GM18507 (cell line): Measurements from ENCODE around the gene SOCS6.
A peak's percentile ranks its signal among the peaks of the same experiment; 100 is the strongest.
"Not testable (repeated sequence)": the region's sequence is repeated elsewhere in the genome, so short reads cannot be mapped to it uniquely, and the experiment has no call there.

Source experiments
- DNase-seq: peaks from one replicate; pipeline ENCODE4 v3.0.0; 2011; ENCODE audit warnings: low read depth; ENCODE audit not compliant: insufficient read length; ENCODE audit errors: extremely low spot score
- FAIRE-seq: peaks from 2 replicates; lab custom pipeline; 2011; peaks lifted over from hg19 to GRCh38; lab: Jason Lieb, UNC

SOCS6 gene, protein sequence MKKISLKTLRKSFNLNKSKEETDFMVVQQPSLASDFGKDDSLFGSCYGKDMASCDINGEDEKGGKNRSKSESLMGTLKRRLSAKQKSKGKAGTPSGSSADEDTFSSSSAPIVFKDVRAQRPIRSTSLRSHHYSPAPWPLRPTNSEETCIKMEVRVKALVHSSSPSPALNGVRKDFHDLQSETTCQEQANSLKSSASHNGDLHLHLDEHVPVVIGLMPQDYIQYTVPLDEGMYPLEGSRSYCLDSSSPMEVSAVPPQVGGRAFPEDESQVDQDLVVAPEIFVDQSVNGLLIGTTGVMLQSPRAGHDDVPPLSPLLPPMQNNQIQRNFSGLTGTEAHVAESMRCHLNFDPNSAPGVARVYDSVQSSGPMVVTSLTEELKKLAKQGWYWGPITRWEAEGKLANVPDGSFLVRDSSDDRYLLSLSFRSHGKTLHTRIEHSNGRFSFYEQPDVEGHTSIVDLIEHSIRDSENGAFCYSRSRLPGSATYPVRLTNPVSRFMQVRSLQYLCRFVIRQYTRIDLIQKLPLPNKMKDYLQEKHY

DNA sequence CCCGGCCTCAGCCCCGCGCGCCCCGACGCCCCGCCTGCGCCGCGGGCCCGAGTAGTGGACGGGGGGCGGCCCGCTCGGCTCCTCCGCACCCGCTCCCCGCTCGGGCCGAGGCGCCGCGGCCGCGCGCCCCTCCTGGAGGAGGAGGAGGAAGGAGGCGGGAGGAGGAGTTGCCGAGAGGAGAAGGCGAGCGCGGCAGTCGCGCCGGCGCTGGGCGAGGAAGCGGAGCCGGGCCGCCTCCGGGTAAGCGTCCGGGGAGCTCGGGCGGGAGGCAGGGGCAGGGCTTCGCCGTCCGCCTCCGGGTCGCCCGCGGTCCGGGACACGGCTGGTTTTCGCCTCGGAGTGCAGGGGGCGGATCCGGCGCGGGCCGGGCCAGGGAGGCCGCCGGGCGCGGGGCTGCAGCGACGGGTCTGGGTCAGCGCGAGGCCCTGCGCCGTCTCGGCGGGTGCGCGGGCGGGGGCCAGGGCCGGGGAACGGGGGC lies at the start of gene SOCS6:
SOCS6 (plus strand) TSS at position 195 of the 478 bp plus-strand sequence. CDS start 35,624 bp downstream, outside the sequence.
- FAIRE-seq, result peak; percentile 66

DNA sequence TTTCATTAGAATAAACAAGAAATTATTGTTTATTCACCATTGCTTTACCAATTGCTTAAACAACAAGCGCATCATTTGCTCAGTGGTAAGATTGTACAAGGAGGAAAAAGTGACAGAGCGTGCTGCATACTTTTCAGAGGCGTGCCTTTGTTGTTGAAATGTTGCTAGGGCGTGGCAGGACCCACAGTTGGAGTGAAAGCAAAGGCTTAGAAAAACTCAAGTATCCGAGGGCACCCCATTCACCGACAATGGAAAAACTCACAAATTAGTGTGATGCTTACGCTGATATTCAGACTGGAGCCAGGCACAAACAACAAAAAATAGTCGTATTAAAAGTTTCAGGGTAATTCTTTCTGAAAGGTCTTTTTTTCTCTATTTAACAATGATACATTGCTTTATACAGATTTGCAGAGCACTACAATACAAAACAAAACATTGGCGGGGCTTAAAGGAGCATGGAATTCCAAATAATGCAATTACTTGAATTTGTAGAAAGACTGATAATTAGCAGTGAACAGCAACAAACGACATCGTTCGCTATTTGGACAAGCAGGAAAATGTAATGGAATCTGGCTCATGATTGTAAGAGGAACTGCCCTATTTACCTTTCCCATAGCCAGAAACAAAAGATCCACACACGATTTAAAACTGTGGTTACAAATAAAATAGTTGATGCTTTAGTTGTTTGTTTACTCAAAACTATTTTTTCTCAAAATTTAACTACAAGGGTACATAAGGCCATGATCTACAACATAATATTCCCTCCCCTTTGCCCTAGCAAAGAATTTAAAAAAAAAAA lies 45.5 kb upstream of the SOCS6 start:
- DNase-seq, result no peak
- FAIRE-seq, result no peak

More for the DNA sequence above, at the start of gene SOCS6:
- peak; percentile 52 for DNase-seq

DNA sequence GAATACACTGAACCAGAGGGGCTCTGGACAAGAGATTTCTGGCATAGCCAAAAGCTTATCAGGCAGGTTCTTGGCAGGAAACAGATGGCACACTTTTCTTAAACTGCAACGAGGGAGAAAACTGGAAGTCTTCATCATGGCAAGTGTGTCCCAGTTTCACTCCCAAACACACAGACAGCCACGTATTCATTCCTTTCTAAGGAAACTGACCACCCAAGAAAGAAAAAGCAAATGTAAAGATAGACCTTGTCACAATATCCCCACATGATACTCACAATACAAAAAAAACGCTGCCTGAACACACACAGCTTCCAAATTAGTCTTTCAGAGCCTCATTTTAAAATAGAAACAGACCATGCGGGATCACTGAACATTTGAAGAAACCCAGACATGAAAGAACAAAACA lies 42.8 kb upstream of the SOCS6 start:
- FAIRE-seq (no peak), DNase-seq (no peak)

DNA sequence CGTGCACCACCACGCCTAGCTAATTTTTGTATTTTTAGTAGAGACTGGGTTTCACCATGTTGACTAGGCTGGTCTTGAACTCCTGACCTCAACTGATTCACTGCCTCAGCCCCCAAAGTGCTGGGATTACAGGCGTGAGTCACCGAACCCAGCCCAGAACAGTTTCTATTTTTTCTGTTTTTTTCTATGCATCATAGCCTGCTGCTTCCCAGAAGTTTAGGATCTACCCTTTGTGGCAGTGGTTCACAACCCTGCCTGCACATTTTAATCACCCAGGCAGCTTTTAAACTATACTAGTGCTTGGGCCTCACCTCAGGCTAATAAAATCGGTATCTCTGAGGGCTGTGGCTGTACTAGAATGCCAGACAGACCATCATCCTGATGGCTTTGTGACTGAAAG lies 39.7 kb upstream of the SOCS6 start:
- no peak for FAIRE-seq
- DNase-seq, result no peak

DNA sequence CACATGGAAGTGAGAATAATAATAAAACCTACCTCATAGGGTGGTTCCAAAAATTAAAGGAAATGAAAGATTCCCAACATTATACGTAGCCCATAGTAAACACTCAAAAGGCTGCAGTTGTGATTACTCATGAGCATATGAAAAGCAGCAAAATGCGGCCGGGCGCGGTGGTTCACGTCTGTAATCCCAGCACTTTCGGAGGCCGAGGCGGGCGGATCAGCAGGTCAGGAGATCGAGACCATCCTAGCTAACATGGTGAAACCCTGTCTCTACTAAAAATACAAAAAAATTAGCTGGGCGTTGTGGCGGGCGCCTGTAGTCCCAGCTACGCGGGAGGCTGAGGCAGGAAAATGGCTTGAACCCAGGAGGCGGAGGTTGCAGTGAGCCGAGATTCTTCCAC lies 39.0 kb upstream of the SOCS6 start:
- FAIRE-seq, DNase-seq: not testable (repeated sequence)

DNA sequence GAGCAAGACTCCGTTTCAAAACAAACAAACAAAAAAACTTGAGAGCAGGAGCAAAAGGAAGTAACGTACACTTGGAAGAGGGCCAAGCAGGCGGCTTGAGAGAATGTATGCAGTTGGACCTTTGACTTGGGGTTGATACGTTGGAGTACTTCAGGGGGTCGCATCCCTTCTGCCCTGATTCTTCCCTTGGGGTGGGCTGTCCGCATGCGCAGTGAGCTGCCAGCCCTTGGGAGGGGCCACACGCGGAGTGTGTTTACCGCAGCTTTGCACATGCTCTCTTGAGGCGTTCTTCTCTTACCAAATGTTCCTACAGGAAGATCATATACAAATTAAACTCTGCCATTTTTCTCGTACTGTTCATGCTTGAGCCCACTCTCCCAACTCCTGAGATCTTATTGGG lies 38.1 kb upstream of the SOCS6 start:
- FAIRE-seq (no peak), DNase-seq (no peak)

DNA sequence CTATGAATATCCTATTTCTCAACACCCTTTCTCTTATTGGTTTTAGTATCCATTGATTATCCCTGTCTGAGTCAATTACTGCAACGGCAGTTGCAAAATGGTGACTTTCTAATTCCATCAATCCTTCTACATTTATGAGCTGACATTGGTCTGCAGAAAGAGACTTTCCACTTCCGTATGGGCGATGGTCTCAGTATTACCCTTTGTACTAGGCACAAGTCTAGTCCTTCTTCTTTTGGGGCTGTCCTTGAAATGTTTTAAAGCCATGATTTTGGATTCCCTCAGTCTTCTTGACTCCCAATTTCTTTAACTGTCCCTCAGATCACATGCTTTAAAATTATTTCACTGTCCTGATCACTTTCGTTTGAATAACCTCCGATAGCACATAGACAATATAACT lies 32.7 kb upstream of the SOCS6 start:
- no peak for DNase-seq
- FAIRE-seq, result no peak

DNA sequence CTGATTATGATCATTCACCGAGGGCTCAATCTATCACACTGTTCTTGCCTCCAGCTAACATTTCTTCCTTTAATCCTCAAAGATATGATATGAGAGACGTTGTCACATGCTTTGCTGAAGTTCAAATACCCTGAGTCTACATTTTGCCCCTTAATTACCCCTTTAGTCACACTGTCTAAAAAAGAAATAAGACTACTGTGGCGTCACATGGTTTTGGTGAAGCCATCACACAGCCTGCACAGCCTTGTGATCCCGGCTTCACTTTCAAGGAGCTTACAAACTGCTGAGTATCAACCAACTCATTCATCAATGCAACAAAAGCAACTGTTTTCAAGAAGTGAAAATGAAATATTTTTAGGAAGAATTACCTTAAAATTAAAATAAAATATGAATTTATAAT lies 31.9 kb upstream of the SOCS6 start:
- FAIRE-seq, result no peak

DNA sequence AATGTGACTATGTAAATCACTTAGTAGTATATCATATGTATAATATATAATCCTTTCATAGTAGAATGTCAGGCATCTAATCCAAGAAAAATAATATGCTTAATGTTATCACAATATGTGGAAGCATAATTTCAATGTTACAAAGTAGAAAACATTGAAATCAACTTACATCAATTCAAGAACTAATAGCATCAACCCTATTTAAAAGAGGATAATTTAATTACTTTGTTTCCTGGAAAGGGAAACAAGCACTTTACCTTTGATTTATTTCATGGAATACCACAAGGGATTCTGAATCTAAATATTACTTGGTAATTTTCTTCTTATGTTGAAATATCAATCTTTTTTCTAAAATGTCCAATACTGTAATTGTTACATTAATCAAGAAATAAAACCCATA lies 30.6 kb upstream of the SOCS6 start:
- DNase-seq, result no peak
- no peak for FAIRE-seq

More for the DNA sequence above, 31.9 kb upstream of the SOCS6 start:
- no peak for DNase-seq

DNA sequence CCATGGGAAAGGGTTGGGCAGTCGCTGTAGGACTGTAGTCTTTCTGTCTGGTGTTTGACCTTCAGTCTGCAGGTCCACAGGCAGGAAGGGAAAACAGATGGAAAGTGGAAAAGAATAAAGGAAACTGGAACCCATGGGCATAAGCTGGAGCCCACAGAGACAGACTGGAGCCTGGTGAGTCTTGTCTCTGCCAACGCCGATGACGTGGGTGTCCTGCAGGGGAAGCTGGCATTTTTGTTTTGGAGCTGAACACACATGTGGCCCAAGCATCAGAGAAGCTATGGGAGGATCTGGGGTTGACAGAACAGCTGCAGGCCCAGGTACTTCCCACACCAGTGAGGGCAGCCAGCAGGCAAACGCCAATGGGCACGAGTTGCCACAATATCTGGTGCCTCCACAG lies 28.2 kb upstream of the SOCS6 start:
- DNase-seq (no peak), FAIRE-seq (no peak)

DNA sequence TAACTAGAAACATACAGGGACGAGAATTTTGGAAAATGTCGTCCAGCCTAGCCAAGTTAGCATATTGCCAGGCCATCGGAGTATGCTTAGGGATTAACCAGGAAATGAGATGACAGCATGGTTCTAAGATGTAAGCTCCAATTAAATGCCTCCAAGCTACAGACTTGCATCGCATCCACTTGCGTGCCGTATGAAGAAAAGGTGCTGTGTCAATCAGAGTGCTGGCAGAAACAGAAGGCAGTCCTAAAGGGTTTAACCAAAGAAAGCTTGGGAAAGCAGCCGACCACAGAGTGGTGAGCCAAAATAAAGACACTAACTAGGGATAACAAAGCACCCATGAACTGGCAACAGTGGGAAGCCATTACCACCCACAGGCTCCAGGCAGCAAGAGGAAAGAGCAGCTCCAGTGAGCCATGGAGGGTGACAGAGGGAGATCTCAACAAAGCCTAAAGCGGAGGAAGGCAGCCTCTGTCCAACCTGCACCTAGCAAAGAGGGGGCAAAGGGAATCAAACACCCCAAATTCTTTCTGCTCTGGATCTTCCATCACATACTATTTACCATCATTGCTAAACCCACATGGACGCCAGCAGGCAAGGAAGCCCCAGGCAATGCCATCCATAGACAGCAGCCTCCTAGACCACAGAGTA lies 27.6 kb upstream of the SOCS6 start:
- DNase-seq, result no peak
- FAIRE-seq, result no peak

DNA sequence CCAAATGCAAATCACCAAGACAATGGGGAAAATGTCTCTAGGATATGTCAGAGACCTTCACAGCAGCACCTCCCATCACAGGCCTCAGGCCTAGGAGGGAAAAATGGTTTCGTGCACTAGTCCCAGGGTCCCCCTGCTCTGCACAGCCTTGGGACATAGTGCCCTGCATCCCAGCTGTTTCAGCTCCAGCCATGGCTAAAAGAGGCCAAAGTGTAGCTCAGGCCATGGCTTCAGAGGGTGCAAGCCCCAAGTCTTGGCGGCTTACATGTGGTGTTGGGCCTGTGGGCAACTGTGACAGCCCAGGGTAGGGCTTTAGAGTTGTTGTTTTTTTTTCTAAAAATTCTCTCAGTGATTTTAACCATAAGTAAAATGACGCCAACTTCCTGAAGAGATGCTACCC lies 25.5 kb upstream of the SOCS6 start:
- FAIRE-seq (no peak), DNase-seq (no peak)

DNA sequence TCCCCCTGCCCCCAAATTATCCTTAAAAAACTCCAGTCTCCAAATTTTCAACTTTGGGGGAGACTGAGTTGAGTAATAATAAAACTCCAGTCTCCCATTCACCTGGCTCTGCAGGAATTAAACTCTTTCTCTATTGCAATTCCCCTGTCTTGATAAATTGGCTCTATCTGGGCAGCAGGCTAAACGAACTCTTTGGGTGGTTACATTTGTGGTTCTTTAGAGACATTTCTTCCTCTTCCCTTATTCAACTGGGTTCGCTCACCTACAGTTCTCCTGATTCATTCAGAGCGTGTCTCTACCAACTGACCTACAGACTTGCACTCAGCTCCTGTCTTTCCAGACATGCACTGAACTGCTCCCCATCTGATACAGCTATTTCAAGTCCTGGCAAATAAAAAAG lies 17.1 kb upstream of the SOCS6 start:
- DNase-seq, result no peak
- no peak for FAIRE-seq

DNA sequence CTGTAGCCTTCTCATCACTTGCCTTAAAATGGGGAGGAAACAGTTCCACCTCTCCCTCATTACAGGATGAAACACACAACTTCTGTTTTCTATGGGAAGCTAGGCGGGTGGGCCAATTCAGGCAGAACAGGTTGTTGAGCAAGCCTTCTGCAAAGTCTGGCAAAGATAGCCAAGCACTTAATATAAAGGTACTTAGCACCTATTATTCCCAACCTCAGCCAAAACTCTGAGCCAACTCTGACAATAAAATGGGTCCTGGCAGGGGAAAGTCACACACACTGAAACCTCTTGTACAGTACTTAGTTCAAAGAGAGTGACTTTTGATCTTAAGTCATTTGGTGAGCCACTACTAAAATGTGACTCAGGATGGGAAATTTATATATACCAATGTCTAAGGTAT lies 15.8 kb upstream of the SOCS6 start:
- DNase-seq, result no peak
- FAIRE-seq, result no peak

DNA sequence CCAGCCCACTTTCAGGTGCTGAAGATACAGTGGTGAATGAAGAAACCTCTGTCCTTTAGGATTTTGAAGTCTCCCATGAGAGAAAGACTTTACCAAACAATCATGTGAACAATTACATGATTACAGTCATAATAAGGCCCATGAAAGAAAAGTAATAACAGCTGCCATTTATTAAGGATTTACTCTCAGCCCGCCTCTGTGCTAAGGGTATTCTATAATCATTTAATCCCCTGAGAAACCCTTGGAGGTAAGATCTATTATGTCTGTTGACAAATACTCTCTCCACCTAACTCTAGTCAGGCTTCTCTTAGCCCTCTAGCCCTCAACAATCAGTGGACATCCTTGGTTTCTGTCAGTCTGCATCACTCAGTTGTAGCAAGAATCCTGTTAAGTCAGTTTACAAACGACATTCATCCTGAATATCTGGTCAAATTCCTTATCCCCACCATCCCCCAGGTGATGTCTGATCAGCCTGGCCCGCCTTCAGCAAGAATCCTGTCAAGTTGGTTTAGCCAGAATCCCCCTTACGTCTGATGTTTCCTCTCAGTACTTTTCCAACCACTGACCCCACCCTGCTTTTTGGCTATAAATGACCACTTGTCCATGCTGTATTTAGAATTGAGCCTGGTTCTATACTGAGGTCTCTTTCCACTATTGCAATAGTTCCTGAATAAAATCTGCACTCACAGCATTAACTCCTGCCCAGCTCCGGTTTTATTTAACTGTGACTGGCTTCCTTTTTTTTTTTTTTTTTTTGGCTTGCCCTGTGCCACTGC lies 12.2 kb upstream of the SOCS6 start:
- no peak for FAIRE-seq
- DNase-seq, result no peak

DNA sequence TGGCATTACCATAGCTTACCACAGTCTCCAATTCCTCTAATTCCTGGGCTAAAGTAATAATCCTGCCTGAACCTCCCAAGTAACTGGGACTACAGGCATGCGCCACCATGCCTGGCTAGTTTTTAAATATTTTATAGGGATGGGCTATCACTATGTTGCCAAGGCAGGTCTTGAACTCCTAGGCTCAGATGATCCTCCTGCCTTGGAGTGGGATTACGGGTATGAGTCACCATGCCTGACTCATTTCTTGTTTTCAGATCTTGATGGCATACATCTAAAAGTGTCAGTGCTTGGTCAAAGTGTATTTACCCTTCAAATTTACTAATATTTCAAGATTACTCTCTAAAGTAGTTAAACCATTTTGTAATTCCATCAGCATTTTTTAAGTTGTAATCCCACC lies 9.4 kb upstream of the SOCS6 start:
- DNase-seq (no peak), FAIRE-seq (no peak)

DNA sequence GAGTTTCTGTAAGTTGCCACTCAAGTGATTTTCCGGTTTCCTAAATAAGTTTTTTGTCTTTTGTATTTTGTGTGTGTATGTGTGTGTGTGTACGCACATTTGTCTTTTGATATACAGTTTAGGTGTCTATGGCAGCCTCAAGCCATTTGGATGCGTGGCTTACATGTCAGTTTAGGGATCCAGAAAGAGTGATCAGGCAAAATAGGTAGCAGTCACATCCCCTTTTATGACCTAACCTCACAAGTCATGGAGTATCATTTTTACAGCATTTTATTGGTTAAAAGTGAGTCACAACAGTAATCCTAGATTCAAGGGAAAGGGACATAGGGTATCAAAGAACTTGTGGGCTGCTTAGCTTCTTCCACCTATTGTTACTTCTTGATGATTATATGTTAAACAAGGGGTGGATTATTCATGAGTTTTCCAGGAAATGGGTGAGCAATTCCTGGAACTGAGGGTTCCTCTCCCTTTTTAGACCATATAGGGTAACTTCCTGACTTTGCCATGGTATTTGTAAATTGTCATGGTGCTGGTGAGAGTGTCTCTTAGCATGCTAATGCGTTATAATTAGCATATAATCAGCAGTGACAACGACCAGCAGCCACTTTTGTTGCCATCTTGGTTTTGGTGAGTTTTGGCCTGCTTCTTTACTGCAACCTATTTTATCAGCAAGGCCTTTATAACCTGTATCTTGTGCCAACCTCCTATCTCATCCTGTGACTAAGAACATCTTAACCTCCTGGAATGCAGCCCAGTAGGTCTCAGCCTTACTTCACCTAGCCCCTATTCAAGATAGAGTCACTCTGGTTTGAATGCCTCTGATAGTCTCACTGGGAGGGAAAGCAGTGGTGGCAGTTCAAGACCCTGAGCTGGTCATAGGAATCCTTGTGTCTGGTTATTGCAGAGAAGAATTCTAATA lies 8.6 kb upstream of the SOCS6 start:
- DNase-seq (no peak), FAIRE-seq (no peak)

DNA sequence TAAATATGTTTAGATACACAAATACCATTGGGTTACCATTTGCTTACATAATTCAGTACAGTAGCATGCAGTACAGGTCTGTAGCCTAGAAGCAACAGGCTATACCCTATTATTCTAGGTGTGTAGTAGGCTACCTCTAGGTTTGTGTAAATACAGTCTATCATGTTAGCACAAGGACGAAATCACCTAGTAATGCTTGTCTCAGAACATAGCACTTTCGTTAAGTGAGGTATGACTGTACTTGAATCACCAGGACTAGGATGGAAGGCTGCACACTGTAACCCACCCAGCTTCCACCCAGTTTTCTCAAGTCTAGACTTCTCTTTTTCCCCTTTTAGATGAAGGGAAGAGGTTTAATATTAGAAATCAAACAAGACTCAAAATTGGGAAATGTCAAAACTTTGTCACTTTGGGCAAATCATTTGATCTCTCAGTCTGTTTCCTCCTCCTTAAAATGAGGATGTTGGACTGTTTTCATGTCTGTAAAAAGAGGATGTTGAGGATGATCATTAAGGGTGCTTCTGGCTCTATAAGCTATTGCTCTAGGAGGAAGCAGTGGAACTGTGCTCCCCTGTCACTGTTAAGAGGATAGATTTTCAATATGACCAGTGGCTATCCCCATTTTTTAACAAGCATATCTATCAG lies 3.7 kb upstream of the SOCS6 start:
- DNase-seq (no peak), FAIRE-seq (no peak)
